ENCODE data around the gene ADIPOQ.
A peak's percentile ranks its signal among the peaks of the same experiment; 100 is the strongest.
"Not testable (repeated sequence)": the region's sequence is repeated elsewhere in the genome, so short reads cannot be mapped to it uniquely, and the experiment has no call there.

Gene ADIPOQ

GRCh38 chr3:186873796-186874195 is 31.3 kb downstream of the ADIPOQ start:
- not testable (repeated sequence) for DNase-seq

- not testable (repeated sequence) for DNase-seq
These were observed 31.7 kb downstream of the ADIPOQ start for GRCh38 chr3:186874216-186874615.

DNA sequence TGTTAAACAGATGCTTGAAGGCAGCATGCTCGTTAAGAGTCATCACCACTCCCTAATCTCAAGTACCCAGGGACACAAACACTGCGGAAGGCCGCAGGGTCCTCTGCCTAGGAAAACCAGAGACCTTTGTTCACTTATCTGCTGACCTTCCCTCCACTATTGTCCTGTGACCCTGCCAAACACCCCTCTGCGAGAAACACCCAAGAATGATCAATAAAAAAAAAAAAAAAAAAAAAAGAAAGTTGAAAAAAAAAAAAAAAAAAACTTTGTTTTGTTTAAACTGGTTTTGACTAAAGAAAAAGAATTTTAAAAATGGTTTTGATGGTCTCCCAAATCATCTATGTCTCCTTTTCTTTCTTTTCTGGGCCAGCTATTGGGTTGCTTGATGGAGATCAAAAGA is 32.3 kb downstream of the ADIPOQ start:
- DNase-seq, result not testable (repeated sequence)

DNA sequence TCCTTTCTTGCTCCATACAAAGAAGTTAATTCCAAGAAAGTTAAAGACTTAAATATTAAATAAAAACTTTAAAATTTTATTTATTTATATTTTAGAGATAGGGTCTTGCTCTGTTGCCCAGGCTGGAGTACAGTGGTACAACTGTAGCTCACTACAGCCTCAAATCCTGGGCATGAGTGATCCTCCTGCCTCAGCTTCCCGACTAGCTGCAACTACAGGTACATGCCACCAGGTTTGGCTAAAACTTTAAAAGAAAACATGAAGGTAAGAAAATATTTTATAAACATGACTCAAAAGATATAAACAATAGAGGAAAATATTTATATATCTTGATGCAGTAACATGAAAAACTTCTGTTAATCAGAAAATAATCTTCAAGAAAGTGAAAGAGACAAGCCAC is 33.2 kb downstream of the ADIPOQ start:
- no peak for DNase-seq

DNA sequence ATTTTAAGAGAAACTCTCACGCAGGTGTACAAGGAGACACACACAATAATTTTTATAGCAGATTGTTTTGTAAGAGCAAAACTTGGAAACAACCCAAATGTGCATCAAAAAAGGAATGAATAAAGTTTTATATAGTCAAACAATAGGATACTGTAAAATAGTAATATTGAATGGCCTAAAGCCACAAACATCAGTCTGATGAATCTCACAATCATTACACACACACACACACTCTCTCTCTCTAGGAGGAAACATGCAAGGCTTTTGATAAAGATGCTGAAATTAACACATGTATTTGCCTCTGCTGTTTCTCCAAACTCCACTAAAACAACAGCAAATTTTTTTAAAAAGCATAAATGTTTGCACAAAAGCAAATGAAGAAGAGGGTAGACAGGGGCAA is 37.3 kb downstream of the ADIPOQ start:
- DNase-seq, result peak; percentile 50

DNA sequence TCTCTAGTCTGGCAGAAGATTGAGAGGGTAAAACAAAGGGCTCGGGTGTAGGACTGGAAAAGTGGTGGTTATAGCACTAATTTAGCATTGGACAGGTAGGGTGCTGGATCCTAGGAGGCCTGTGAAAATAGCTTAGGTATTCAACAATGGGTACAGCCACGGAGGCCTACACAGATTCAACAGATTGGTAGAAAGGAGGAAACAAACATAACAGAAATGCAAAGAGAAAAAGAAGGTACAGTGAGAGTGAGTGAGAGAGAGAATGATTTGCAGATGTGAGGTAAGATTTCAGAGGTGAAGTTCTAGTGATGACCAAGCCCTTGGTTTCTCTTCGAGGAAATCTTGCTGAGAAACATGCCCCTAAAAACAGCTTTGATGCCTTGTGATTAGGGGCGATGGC is 37.9 kb downstream of the ADIPOQ start:
- peak; percentile 88 for DNase-seq

DNA sequence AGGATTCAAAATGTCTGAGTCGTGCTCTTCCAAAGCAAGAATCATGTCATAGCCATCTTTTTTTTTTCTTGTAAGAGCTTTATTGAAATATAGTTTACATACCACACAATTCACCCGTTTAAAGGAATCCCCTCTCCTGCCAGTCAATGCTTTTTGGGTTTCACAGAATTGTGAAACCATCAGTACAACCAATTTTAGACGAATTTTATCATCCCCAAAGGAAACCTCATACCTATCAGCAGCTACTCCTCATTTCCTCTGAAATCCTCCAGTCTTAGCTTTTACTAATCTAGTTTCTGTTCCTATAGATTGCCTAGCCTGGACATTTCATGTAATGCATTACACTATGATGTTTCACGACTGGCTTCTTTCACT is 39.6 kb downstream of the ADIPOQ start:
- peak; percentile 86 for DNase-seq

GRCh38 chr3:186882881-186883685 is 40.6 kb downstream of the ADIPOQ start:
- peak; percentile 94 for DNase-seq

- DNase-seq, result peak; percentile 73
These were observed 41.2 kb downstream of the ADIPOQ start for GRCh38 chr3:186883686-186884058.

DNA sequence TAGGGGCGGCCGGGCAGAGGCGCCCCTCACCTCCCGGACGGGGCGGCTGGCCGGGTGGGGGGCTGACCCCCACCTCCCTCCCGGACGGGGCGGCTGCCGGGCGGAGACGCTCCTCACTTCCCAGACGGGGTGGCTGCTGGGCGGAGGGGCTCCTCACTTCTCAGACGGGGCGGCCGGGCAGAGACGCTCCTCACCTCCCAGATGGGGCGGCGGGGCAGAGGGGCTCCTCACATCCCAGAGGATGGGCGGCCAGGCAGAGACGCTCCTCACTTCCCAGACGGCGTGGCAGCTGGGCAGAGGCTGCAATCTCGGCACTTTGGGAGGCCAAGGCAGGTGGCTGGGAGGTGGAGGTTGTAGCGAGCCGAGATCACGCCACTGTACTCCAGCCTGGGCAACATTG is 42.4 kb downstream of the ADIPOQ start:
- not testable (repeated sequence) for DNase-seq

DNA sequence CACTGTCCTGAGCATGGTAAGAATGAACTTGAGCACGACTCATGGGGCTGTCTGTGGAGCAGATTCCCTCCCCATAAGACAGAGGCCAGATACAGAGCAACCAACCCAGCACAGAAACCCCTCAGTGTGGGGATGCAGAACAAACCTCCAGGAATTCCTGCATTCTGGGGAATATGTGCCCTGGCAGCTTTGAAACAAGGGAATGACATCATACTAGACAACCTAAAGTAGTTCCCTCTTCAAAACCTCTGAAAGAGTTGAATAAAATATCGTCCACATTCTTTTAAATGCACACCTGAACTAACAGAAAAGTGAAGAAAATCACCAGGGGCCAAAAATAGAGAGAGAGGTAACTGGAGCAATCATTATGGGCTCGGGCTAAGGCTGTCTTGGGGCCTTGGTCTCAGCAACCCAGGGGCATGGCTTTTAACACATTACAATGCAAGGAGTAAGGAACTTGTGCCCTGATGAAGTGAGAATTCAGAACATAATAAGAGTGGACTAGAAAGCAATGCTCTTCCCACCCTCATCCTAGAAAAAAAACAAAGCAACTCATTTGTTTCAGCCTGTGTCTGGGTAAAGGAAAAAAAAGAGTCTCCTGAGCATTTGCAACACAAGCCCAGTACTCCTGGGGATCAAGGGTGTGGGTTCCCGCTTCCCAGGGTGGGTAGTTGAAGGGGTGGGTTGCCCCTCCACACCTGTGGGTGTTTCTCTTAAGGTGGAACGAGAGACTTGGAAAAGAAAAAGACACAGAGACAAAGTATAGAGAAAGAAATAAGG is 43.9 kb downstream of the ADIPOQ start:
- DNase-seq, result no peak

DNA sequence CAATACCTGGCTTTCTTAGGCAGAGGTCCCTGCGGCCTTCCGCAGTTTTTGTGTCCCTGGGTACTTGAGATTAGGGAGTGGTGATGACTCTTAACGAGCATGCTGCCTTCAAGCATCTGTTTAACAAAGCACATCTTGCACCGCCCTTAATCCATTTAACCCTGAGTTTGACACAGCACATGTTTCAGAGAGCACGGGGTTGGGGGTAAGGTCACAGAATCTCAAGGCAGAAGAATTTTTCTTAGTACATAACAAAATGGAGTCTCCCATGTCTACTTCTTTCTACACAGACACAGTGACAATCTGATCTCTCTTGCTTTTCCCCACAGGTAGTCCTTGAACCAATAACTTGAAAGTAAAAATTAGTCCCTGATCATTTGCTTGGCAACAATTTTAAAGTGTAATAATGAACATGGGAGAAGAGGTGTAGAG is 45.0 kb downstream of the ADIPOQ start:
- DNase-seq, result not testable (repeated sequence)

DNA sequence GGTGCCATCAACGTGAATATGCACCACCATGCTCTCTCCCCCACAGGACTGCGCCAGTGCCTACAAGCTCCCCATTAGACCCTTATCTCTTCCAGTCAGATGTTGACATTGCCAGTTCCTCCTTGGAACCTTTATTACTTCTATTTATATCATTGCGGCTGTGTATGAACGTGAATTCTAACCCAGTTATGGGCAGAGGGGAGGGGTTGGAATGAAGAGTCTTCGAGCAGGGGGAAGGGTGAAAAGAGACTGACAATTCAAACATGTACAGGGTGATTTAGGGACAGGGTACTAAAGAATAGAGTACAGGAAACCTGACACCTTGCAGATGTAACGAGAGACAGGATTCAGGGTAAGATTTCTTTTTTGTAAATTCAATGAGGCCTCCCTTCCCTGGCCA is 46.1 kb downstream of the ADIPOQ start:
- no peak for DNase-seq

DNA sequence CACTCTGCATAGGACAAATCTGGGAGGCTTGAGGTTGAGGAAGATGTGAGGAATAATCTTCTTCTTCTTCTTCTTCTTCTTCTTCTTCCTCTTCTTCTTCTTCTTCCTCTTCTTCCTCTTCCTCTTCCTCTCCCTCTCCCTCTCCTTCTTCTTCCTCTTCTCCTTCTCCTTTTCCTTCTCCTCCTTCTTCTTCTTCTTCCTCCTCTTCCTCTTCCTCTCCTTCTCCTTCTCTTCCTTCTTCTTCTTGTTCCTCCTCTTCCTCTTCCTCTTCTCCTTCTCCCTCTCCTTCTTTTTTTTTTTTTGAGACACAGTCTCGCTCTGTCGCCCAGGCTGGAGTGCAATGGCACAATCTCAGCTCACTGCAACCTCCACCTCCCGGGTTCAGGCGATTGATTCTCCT is 47.2 kb downstream of the ADIPOQ start:
- not testable (repeated sequence) for DNase-seq

DNA sequence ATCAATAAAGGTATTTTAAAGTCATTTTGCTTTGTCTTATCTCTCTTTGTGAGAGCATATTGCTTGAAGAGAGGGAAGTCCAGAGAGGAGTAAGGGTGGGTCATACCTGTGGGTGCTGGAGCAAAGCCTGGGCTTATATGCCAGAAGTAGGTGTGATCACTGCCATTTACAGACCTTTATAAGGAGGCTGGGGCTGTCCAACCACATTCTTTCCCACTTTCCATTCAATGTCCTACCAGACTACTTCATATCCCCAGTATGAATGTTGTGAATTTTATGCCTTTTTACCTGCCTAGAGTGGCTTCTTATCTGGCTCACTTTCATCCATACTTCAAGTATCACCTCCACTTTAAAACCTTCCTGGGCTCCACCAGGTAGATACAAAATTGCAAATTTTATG is 48.4 kb downstream of the ADIPOQ start:
- DNase-seq, result no peak

- DNase-seq, result not testable (repeated sequence)
These were observed 50.6 kb downstream of the ADIPOQ start for GRCh38 chr3:186893071-186893470.

GRCh38 chr3:186895406-186895805 is 52.9 kb downstream of the ADIPOQ start:
- no peak for DNase-seq

- DNase-seq, result no peak
These were observed 53.5 kb downstream of the ADIPOQ start for GRCh38 chr3:186896006-186896405.

GRCh38 chr3:186896875-186897274 is 54.4 kb downstream of the ADIPOQ start:
- DNase-seq, result no peak

GRCh38 chr3:186901135-186901734 is 58.7 kb downstream of the ADIPOQ start:
- DNase-seq, result peak; percentile 26

DNA sequence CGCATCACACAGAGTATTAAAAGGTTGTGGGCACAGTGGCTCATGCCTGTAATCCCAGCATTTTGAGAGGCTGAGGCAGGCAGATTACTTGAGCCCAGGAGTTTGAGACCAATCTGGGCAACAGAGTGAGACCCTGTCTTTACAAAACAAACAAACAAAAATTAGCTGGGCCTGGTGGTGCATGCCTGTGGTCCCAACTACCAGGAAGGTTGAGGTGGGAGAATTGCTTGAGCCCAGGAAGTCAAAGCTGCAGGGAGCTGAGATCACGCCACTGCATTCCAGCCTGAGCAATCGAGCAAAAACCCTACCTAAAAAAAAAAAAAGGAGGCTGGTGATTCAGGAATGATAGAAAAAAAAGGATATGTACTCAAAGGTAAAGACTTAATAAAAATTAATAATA is 59.6 kb downstream of the ADIPOQ start:
- DNase-seq, result no peak

DNA sequence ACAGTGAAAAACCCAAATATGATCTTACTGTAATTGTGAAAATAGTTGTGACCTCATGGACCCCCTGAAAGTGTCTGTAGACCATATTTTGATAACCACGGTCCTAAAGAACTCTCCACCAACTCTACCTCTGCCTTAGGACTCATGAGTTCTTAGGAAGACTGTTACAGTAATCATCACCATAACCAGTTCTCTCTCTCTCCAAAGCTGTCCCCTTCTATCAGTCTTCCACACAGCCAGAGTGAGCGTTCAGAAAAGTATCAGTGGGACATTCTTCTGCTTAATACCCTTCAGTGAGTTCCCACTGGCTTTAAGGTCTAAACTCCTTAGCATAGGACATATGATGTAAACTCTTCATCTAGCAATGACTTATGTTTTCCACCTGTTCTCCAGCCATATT is 60.2 kb downstream of the ADIPOQ start:
- DNase-seq, result no peak

DNA sequence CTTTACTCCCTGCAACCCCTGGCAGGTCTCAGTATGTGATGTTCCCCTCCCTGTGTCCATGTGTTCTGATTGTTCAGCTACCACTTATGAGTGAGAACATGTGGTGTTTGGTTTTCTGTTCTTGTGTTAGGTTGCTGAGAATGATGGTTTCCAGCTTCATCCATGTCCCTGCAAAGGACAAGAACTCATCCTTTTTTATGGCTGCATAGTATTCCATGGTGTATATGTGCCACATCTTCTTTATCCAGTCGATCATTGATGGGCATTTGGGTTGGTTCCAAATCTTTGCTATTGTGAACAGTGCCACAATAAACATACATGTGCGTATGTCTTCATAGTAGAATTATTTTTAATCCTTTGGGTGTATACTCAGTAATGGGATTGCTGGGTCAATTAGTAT is 61.2 kb downstream of the ADIPOQ start:
- not testable (repeated sequence) for DNase-seq

DNA sequence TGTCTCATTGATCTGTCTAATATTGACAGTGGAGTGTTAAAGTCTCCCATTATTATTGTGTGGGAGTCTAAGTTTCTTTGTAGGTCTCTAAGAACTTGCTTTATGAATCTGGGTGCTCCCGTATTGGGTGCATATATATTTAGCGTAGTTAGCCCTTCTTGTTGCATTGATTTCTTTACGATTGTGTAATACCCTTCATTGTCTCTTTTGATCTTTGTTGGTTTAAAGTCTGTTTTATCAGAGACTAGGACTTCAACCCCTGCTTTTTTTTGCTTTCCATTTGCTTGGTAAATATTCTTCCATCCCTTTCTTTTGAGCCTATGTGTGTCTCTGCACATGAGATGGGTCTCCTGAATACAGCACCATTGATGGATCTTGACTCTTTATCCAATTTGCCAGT is 64.6 kb downstream of the ADIPOQ start:
- DNase-seq, result not testable (repeated sequence)

All from activated CD4-positive, alpha-beta T cell treated with anti-CD3 and anti-CD28 coated beads, Interleukin-10, Interleukin-2, amounts not matched to agents 100 ng/mL and 50 ng/mL, durations not matched to agents 16 hours and 8 hours (primary cell).